NB4 (cell line): ENCODE data around the gene RIBC2.
"Not testable (repeated sequence)": the region's sequence is repeated elsewhere in the genome, so short reads cannot be mapped to it uniquely, and the experiment has no call there.

Experiments
- POLR2A ChIP-seq: IDR thresholded peaks from 2 replicates; pipeline ENCODE4 v1.6.1; 2011; ENCODE audit warnings: mild to moderate bottlenecking; ENCODE audit not compliant: insufficient read length; ENCODE audit errors: extremely low read depth
- TF ChIP-seq, protein P1 (sequence below): IDR thresholded peaks from one replicate; pipeline ENCODE4 v1.5.1; 2012; ENCODE audit warnings: low read depth, low read length

DNA sequence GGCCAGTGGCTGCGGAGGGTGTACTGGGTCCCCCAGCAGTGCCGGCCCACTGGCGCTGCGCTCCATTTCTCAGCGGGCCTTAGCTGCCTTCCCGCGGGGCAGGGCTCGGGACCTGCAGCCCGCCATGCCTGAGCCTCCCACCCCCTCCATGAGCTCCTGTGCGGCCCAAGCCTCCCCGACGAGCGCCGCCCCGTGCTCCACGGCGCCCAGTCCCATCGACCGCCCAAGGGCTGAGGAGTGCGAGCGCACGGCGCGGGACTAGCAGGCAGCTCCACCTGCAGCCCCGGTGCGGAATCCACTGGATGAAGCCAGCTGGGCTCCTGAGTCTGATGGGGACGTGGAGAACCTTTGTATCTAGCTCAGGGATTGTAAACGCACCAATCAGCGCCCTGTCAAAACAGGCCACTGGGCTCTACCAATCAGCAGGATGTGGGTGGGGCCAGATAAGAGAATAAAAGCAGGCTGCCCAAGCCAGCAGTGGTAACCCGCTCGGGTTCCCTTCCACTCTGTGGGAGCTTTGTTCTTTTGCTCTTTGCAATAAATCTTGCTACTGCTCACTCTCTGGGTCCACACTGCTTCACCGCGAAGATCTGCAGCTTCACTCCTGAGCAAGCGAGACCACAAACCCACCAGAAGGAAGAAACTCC lies 23.5 kb downstream of the RIBC2 start:
- TF ChIP-seq, protein P1, sequence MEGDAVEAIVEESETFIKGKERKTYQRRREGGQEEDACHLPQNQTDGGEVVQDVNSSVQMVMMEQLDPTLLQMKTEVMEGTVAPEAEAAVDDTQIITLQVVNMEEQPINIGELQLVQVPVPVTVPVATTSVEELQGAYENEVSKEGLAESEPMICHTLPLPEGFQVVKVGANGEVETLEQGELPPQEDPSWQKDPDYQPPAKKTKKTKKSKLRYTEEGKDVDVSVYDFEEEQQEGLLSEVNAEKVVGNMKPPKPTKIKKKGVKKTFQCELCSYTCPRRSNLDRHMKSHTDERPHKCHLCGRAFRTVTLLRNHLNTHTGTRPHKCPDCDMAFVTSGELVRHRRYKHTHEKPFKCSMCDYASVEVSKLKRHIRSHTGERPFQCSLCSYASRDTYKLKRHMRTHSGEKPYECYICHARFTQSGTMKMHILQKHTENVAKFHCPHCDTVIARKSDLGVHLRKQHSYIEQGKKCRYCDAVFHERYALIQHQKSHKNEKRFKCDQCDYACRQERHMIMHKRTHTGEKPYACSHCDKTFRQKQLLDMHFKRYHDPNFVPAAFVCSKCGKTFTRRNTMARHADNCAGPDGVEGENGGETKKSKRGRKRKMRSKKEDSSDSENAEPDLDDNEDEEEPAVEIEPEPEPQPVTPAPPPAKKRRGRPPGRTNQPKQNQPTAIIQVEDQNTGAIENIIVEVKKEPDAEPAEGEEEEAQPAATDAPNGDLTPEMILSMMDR: not testable (repeated sequence)
- TF ChIP-seq POLR2A: not testable (repeated sequence)
